ENCODE measurements around the gene RGN. TPM values are rescaled to one million over a fixed set of nuclear protein-coding genes. Genes with fewer than 3 reads are reported as not detected.
"Not testable (repeated sequence)": the region's sequence is repeated elsewhere in the genome, so short reads cannot be mapped to it uniquely, and the experiment has no call there.

Gene RGN
- total RNA-seq, 2 experiments from 2014 or later, result not detected

DNA sequence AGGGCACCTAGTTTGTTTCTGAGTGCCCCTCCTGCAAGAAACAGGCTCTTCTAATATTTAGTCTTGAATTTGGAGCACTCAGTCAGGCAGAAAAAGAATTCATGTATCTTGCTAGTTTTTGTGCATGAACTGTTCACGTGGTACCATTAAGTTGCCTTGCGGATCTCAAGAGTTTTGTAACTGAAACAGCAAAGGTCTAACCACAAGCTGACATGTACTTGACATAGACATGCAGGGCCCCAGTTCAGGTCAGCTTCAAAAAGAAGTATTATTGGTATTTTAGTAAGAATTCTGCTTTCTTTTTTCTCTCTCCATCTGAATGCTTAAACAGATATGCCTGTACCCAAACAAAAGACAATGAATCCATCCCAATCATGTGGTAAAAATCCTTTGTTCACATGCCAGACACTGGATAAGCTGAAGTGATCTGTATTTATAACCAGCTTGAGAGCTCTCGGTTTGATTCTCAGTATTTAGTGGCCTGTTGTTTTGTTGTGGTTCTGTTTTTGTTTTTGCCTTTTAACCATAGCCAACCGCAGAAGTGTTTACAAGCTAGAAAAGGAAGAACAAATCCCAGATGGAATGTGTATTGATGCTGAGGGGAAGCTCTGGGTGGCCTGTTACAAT is 13.0 kb downstream of the RGN start:
- Mint-ChIP-seq H3K4me3 (no peak overlapping the region), H3K36me3 (no peaks in the 10 kb centered on the region), H3K4me1 (ENCODE audit: low read depth) (peaks cover 8% of the 10 kb centered on the region), H3K9me3 (no peaks in the 10 kb centered on the region), H3K27ac (no peak overlapping the region), H3K27me3 (no peaks in the 10 kb centered on the region)
- DNase-seq, result no peak
- ChIA-PET POLR2A (interaction anchor here (0.6 kb wide), 1 partner anchor 47 kb away, joined by 3 read pairs; no protein-coding TSS in a partner anchor), CTCF (interaction anchor here (1.6 kb wide), 1 partner anchor 188 kb away, joined by 5 read pairs; no protein-coding TSS in a partner anchor)
- intact Hi-C loops (cut with micrococcal nuclease), result loop anchor here (5.0 kb wide), 1 partner anchor 59 kb away; no protein-coding TSS in a partner anchor

DNA sequence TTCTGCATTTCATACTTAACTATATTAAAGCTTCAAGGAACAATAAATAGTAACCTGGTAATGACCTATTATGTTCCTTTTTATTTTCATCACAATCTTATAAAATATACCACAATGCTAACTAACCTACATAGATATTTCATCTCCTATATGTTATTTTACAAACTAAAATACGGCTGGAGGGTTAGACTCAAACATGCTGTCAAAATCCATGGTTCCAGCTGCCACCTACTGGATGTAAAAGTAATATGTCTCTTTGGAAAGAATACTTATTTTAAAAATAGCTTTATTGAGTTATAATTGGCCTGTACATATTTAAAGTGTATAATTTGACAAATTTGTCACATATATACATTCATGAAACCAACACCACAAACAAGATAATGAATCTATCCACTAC is 15.0 kb downstream of the RGN start:
- Mint-ChIP-seq H3K27ac (no peak overlapping the region), H3K9me3 (no peaks in the 10 kb centered on the region), H3K4me3 (no peak overlapping the region), H3K4me1 (ENCODE audit: low read depth) (peaks cover 8% of the 10 kb centered on the region), H3K36me3 (no peaks in the 10 kb centered on the region), H3K27me3 (no peaks in the 10 kb centered on the region)
- ChIA-PET POLR2A (no interaction called here), CTCF (interaction anchor here (0.7 to 1.7 kb wide), 7 partner anchors 43 to 428 kb away, joined by 3 to 14 read pairs (median 4); no protein-coding TSS in a partner anchor)
- intact Hi-C loops (cut with micrococcal nuclease), result loop anchor here (1.0 to 5.0 kb wide), 3 partner anchors 61 to 334 kb away; partner anchors contain the start of gene SLC9A7
- no peak for DNase-seq

DNA sequence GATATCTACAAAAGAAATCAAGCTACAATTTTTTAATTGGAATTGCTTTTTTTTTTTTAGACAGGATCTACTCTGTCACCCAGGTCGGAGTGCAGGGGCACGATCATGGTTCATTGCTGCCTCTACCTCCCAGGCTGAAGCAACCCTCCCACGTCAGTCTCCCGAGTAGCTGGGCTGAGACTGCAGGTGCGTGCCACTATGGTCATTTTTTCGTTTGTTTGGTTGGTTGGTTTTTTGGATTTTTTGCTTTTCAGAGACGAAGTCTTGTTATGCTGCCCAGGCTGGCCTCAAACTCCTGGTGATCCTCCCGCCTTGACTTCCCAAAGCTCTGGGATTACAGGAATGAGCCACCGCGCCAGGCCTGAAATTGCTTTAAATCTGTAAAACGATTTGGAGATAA is 15.6 kb downstream of the RGN start:
- POLR2A ChIA-PET, result no interaction called here
- CTCF ChIA-PET, result interaction anchor here (0.7 to 1.7 kb wide), 6 partner anchors 42 to 428 kb away, joined by 3 to 14 read pairs (median 4); no protein-coding TSS in a partner anchor
- intact Hi-C loops (cut with micrococcal nuclease), result loop anchor here (1.0 to 5.0 kb wide), 3 partner anchors 62 to 335 kb away; partner anchors contain the start of gene SLC9A7
- H3K9me3 Mint-ChIP-seq, result no peaks in the 10 kb centered on the region
- no peak overlapping the region for H3K4me3 Mint-ChIP-seq
- H3K36me3 Mint-ChIP-seq, result no peaks in the 10 kb centered on the region
- DNase-seq, result no peak
- no peak overlapping the region for H3K27ac Mint-ChIP-seq
- peaks cover 8% of the 10 kb centered on the region for H3K4me1 Mint-ChIP-seq (ENCODE audit: low read depth)
- H3K27me3 Mint-ChIP-seq, result no peaks in the 10 kb centered on the region

DNA sequence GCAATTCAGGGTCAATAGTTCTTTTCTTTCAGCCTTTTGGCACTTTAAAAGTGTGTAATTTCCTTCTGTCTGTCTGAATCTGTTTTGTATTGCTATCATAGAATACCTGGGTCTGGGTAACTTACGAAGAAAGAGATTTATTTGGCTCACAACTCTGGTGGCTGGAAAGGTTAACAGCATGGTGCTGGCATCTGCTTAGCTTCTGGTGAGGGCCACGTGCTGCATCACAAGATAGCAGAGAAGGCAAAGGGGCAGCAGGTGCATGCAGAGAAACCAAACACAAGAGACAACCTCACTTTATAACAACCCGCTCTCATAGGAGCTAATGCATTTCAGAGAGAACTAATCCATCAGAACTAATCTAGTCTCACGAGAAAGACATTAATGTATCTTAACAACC is 18.8 kb downstream of the RGN start:
- Mint-ChIP-seq H3K27me3 (no peaks in the 10 kb centered on the region), H3K36me3 (no peaks in the 10 kb centered on the region), H3K4me1 (ENCODE audit: low read depth) (no peaks in the 10 kb centered on the region), H3K9me3 (no peaks in the 10 kb centered on the region), H3K4me3 (no peak overlapping the region), H3K27ac (no peak overlapping the region)
- POLR2A ChIA-PET, result no interaction called here
- DNase-seq, result no peak
- CTCF ChIA-PET, result no interaction called here
- intact Hi-C loops (cut with micrococcal nuclease), result no loop called here

DNA sequence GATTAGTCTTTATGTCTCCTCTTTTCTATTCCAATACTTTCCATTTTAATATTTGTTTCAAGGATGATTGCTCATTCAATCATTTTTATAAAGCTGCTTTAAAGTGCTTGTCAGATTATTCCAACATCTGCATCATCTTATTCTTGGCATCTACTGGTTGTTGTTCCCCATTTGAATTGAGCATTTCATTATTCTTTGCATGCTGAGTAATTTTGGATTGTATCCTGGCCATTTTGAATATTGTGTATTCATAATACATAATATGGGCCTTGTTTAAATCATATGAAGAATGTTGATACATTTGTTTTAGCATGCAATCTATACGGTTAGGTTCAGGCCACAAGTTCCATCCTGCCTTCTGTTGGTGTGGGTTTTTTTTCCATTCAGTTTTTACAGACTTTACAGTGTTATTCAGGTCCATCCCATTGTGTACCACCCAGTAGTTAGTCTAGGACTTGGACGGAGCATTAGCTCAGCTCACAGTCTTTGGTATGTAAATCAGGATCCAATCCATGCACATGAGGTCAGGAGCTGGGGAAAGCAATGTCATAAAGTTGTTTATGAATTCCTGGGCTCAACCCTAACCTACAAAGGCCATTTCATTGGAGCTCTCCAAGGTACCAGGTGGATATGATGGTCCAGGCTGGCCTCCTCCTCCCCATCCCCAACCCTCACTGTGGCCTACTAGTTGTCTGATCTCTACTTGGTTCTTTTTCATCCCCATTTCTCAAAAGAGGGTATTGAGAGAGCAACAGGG is 20.3 kb downstream of the RGN start:
- Mint-ChIP-seq H3K4me1 (ENCODE audit: low read depth) (no peaks in the 10 kb centered on the region), H3K27ac (no peak overlapping the region), H3K9me3 (no peaks in the 10 kb centered on the region), H3K27me3 (no peaks in the 10 kb centered on the region), H3K4me3 (no peak overlapping the region), H3K36me3 (no peaks in the 10 kb centered on the region)
- ChIA-PET CTCF (no interaction called here), POLR2A (no interaction called here)
- DNase-seq, result no peak
- intact Hi-C loops (cut with micrococcal nuclease), result no loop called here

DNA sequence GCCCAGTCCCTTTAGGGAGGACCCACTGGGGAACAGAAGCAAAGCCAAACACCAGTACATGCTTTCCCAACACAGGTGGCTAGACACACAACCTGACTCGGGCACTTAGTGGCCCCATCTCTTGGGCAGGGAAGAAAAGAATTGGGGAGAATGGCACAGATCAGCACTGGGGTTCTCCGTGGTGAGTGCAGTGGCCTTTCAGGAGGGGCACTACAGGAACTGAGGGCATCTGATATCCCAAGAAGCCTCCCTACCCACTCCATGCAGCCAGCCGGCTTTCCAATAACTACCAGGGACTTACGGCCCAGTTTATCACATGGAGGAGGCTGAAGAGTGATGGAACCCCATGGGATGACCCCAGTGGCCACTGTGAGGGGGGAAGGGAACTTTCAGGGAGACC is 23.0 kb downstream of the RGN start:
- intact Hi-C loops (cut with micrococcal nuclease), result no loop called here
- no peak for DNase-seq
- POLR2A ChIA-PET, result no interaction called here
- CTCF ChIA-PET, result no interaction called here
- H3K4me1 Mint-ChIP-seq (ENCODE audit: low read depth), result no peaks in the 10 kb centered on the region
- no peak overlapping the region for H3K4me3 Mint-ChIP-seq
- H3K9me3 Mint-ChIP-seq, result no peaks in the 10 kb centered on the region
- H3K36me3 Mint-ChIP-seq, result no peaks in the 10 kb centered on the region
- H3K27me3 Mint-ChIP-seq, result no peaks in the 10 kb centered on the region
- H3K27ac Mint-ChIP-seq, result no peak overlapping the region

DNA sequence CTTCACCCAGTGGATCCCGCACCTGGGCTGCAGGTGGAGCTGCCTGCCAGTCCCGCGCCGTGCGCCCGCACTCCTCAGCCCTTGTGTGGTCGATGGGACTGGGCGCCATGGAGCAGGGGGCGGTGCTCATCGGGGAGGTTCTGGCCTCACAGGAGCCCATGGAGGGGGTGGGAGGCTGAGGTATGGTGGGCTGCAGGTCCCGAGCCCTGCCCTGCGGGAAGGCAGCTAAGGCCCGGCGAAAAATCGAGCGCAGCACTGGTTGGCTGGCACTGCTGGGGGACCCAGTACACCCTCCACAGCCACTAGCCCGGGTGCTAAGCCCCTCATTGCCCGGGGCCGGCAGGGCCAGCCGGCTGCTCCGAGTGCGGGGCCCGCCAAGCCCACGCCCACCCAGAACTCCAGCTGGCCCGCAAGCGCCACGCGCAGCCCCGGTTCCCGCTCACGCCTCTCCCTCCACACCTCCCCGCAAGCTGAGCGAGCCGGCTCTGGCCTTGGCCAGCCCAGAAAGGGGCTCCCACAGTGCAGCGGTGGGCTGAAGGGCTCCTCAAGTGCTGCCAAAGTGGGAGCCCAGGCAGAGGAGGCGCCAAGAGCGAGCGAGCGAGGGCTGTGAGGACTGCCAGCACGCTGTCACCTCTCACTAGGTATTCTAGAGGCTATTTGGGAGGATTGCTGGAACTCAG is 32.8 kb downstream of the RGN start:
- DNase-seq; H3K4me1 Mint-ChIP-seq (ENCODE audit: low read depth); H3K36me3 Mint-ChIP-seq; H3K27ac Mint-ChIP-seq; POLR2A ChIA-PET; H3K27me3 Mint-ChIP-seq; intact Hi-C loops (cut with micrococcal nuclease); H3K9me3 Mint-ChIP-seq; CTCF ChIA-PET; H3K4me3 Mint-ChIP-seq: not testable (repeated sequence)

DNA sequence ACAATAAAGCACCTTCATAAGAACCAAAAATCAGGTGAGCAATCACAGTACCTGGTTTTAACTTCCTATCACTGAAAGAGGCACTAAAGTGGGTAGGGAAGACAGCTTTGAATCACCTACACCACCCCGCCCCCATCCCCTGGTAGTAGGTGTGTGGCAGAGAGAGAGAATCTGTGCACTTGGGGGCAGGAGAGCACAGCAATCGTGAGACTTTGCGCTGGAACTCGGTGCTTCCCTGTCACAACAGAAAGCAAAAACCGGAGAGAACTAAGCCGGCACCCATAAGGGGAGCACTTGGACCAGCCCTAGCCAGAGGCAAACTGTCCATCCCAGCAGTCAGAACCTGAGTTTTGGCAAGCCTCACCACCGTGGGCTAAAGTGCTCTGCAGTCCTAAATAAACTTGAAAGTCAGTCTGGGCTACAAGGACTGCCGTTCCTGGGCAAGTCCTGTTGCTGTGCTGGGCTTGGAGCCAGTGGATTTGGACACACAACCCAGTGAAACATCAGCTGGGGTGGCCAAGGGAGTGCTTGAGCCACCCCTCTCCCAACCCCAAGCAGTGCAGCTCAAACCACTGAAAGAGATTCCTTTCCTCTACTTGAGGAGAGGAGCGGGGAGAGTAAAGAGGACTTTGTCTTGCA is 34.2 kb downstream of the RGN start:
- Mint-ChIP-seq H3K36me3 (no peaks in the 10 kb centered on the region), H3K4me1 (ENCODE audit: low read depth) (no peaks in the 10 kb centered on the region), H3K27ac (no peak overlapping the region), H3K9me3 (no peaks in the 10 kb centered on the region), H3K27me3 (no peaks in the 10 kb centered on the region), H3K4me3 (no peak overlapping the region)
- intact Hi-C loops (cut with micrococcal nuclease), result no loop called here
- DNase-seq, result peak; percentile 15
- ChIA-PET CTCF (no interaction called here), POLR2A (no interaction called here)

DNA sequence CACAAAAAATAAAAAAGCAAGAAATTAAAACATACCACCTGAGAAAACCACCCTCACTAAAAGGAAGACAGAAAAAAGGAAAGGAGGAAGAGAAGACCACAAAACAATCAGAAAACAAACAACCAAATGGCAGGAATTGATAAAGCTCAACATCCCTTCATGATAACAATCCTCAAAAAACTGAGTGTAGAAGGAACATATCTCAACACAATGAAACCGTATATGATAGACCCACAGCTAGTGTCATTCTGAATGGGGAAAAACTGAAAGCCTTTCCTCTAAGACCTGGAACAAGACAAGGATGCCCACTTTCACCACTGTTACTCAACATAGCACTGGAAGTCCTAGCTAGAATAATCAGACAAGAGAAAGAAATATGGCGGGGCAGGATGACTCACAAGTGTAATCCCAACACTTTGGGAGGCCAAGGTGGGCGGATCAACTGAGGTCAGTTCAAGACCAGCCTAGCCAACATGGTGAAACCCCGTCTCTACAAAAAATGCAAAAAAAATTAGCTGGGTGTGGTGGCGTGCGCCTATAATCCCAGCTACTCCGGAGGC is 38.4 kb downstream of the RGN start:
- CTCF ChIA-PET; H3K9me3 Mint-ChIP-seq; H3K27me3 Mint-ChIP-seq; H3K4me3 Mint-ChIP-seq; H3K36me3 Mint-ChIP-seq; H3K27ac Mint-ChIP-seq; intact Hi-C loops (cut with micrococcal nuclease); DNase-seq; POLR2A ChIA-PET; H3K4me1 Mint-ChIP-seq (ENCODE audit: low read depth): not testable (repeated sequence)

DNA sequence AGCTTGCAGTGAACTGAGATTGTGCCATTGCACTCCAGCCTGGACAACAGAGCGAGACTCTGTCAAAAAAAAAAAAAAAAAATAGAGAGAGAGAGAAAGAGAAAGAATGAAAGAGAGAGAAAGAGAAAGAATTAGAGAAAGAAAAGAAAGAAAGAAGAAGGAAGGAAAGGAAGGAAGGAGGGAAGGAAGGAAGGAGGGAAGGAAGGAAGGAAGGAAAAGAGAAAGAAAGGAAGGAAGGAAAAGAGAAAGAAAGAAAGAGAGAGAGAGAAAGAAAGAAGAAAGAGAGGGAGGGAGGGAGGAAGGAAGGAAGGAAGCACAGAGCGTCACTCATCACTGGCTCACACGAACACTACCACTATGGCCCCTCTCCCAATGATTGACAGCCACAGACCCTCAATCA is 46.2 kb downstream of the RGN start:
- intact Hi-C loops (cut with micrococcal nuclease); H3K9me3 Mint-ChIP-seq; H3K27me3 Mint-ChIP-seq; DNase-seq; H3K4me3 Mint-ChIP-seq; H3K36me3 Mint-ChIP-seq; CTCF ChIA-PET; H3K4me1 Mint-ChIP-seq (ENCODE audit: low read depth); POLR2A ChIA-PET; H3K27ac Mint-ChIP-seq: not testable (repeated sequence)

DNA sequence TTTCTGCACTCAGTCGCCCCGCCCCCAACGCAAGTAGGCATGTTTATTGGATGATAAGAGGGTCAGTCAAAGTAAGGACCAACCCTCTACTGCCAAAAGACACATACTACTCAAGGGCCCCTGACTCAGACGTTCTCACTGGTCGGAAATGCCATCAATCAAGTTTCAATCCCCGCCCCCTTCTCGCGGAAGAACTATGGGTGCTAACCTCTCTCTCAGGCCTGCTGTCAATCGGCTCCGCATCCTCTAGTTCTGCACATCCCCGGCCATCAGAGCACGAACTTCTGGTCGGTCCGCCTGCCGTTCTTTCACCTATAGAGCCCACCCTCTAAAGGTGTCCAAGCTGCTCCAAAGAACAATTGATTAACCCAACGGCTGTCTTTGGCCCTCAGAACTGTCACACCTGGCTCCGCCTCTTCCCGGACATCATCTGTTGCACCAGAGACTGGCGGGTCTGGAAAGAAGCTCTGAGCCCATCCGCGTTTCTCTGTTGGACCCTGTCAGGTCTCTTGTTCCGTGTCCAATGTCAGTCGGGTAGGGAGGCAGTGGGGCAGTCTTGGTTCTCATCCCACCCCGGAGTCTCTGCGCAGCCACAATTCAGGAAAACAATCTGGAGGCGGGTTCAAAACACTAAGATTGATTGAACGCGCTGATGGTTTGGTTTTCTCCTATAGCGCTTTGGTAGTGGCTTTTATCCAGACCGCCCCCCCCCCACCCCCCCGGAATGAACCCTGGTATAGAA is 51.1 kb downstream of the RGN start:
- DNase-seq, result peak; percentile 94
- Mint-ChIP-seq H3K27me3 (no peaks in the 10 kb centered on the region), H3K36me3 (no peaks in the 10 kb centered on the region), H3K4me3 (peak overlapping the region; percentile 96), H3K4me1 (ENCODE audit: low read depth) (peaks cover 4% of the 10 kb centered on the region), H3K9me3 (no peaks in the 10 kb centered on the region), H3K27ac (peak overlapping the region; percentile 95)
- intact Hi-C loops (cut with micrococcal nuclease), result loop anchor here (1.0 to 2.0 kb wide), 3 partner anchors 15 to 427 kb away; partner anchors contain the start of genes NDUFB11 and ZNF41
- POLR2A ChIA-PET, result interaction anchor here (1.5 to 2.2 kb wide), 3 partner anchors 15 to 682 kb away, joined by 3 to 14 read pairs (median 4); partner anchors contain the start of genes NDUFB11 and RBM10
- CTCF ChIA-PET, result interaction anchor here (2.6 kb wide), 1 partner anchor 15 kb away, joined by 8 read pairs; the partner anchor contains the start of genes NDUFB11 and RBM10
